LNCaP clone FGC (cell line): Measurements from ENCODE around the gene KLK10.

ENCODE experiments used
- DNase-seq: peaks from one replicate; pipeline ENCODE4 v3.0.0-alpha.2; 2011; ENCODE audit warnings: low read depth
- H3K4me3 ChIP-seq: 2 replicates; pipeline ENCODE4 v1.5.1; 2011; ENCODE audit warnings: mild to moderate bottlenecking, low read depth, low read length, control low read depth
- TF ChIP-seq, protein P1 (sequence below): IDR thresholded peaks from 2 replicates; pipeline ENCODE4 v1.5.1; 2012; ENCODE audit warnings: mild to moderate bottlenecking; ENCODE audit not compliant: control insufficient read depth, insufficient read depth; ENCODE audit errors: extremely low read depth

The KLK10 gene, protein sequence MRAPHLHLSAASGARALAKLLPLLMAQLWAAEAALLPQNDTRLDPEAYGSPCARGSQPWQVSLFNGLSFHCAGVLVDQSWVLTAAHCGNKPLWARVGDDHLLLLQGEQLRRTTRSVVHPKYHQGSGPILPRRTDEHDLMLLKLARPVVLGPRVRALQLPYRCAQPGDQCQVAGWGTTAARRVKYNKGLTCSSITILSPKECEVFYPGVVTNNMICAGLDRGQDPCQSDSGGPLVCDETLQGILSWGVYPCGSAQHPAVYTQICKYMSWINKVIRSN

GRCh38 chr19:51019544-51019925 is at the start of gene KLK10:
Gene KLK10, minus strand, starts transcription at chr19:51019709. Its CDS starts 579 bp downstream, at chr19:51019130.
- no peak for DNase-seq
- no peak within 1 kb of the TSS for H3K4me3 ChIP-seq
- TF ChIP-seq, protein P1, sequence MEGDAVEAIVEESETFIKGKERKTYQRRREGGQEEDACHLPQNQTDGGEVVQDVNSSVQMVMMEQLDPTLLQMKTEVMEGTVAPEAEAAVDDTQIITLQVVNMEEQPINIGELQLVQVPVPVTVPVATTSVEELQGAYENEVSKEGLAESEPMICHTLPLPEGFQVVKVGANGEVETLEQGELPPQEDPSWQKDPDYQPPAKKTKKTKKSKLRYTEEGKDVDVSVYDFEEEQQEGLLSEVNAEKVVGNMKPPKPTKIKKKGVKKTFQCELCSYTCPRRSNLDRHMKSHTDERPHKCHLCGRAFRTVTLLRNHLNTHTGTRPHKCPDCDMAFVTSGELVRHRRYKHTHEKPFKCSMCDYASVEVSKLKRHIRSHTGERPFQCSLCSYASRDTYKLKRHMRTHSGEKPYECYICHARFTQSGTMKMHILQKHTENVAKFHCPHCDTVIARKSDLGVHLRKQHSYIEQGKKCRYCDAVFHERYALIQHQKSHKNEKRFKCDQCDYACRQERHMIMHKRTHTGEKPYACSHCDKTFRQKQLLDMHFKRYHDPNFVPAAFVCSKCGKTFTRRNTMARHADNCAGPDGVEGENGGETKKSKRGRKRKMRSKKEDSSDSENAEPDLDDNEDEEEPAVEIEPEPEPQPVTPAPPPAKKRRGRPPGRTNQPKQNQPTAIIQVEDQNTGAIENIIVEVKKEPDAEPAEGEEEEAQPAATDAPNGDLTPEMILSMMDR = no peak

DNA sequence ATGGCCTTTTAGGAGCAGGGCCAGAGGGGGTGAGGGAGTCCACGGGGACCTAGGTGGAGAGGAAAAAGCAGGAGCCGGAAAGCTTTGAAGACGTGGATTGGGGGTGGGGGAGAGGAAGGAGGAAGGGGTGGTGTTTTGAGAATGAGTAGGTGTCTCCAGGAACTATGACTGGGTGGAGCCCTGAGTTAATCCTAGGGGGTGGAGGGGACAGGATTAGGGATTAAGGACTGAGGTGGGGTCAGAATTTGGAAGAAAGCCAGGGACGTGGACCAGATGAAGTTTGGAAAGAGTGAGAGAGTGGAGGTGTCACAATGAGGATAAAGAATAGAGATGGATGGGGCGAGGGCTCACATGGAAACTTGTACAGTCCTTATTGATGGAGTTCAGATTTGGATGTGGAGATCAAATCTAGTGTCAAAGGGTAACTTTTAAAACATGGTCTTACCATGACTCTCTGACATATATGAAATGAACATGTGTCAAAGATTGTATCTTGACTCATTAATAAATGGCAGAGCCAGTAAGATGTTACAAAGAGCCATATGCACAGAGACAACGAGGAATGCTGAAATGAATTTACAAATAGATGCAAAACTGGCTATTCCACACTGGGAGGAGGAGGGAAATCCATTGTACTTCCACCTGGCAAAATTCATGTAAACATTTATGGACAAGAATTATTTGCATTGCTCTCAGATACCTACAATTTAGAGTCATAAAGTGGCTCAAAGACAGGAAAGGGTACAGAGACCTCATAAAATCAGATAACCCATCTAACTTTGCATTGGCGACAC is 47.1 kb upstream of the KLK10 start:
- TF ChIP-seq, protein P1 = no peak
- DNase-seq = peak; percentile 88
- H3K4me3 ChIP-seq = no peak overlapping the region

- TF ChIP-seq, protein P1 = no peak
- no peak for DNase-seq
- no peak overlapping the region for H3K4me3 ChIP-seq
Observed at GRCh38 chr19:51065221-51065960, 45.9 kb upstream of the KLK10 start.

GRCh38 chr19:51064534-51065220 is 45.2 kb upstream of the KLK10 start, which contains the start of gene KLK13:
Gene KLK13, minus strand, starts transcription at chr19:51065092. Its CDS starts 25 bp downstream, at chr19:51065067.
- TF ChIP-seq, protein P1 = no peak
- DNase-seq = no peak
- no peak within 1 kb of the TSS for H3K4me3 ChIP-seq

DNA sequence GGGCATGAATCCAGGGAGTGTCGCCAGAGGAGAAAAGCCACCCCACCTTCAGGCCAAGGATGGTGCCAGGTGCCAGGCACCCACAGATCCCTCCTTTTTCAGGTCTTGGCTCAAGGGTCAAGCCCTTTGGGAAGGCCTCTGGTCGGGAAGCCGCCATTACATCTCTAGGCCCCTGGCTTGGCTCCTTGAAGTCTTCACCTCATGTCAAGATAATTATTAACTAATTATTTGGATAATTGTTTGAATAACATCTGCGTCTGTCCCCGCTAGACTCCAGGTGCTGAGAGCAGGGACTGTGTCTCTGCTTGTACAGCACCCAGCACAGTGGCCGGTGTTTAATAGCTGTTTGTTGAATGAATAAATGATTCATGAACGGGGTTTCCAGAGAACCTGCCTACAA is 44.2 kb upstream of the KLK10 start:
- no peak for DNase-seq
- TF ChIP-seq, protein P1 = no peak
- no peak overlapping the region for H3K4me3 ChIP-seq

DNA sequence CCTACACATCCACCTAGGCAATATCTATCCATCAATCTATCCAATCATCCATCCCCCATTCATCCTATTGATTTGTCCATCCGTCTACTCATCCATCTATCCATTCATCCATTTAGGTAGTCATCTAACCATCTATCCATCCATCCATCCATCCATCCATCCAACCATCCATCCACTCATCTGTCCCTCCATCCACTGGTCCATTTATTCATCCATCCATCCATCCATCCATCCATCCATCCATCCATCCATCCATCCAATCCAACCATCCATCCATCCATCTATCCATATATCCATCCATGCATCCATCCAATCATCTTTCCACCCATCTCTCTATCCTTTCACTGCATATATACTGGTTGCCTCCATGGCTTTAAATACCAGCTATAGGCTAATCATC is 41.5 kb upstream of the KLK10 start:
- TF ChIP-seq, protein P1 = no peak
- H3K4me3 ChIP-seq = no peak overlapping the region
- DNase-seq = no peak
